Stimulated activated memory B cell treated with anti-CD40 and anti-IgM and Interleukin-4, amounts not matched to agents 10 μg/mL and 1 μg/mL and 100 μg/mL, for 72 hours (primary cell): Measurements from ENCODE around the gene MTOR.
"Not testable (repeated sequence)": the region's sequence is repeated elsewhere in the genome, so short reads cannot be mapped to it uniquely, and the experiment has no call there.

Experiments
- ATAC-seq: fragments of 150-1000 bp; cut with Tn5 transposase; 2 replicates; pipeline ENCODE4 v1.10.0; 2021
- H3K27ac Mint-ChIP-seq: one replicate; pipeline ENCODE4 v1.8.0; 2022; ENCODE audit warnings: mild to moderate bottlenecking, mixed read lengths
- H3K27me3 Mint-ChIP-seq: one replicate; pipeline ENCODE4 v1.8.0; 2022; ENCODE audit warnings: mixed read lengths
- H3K36me3 Mint-ChIP-seq: one replicate; pipeline ENCODE4 v1.8.0; 2022; ENCODE audit warnings: mixed read lengths
- H3K4me1 Mint-ChIP-seq: one replicate; pipeline ENCODE4 v1.8.0; 2022; ENCODE audit warnings: mixed read lengths
- H3K4me3 Mint-ChIP-seq: one replicate; pipeline ENCODE4 v1.8.0; 2022; ENCODE audit warnings: mild to moderate bottlenecking, moderate library complexity, mixed read lengths
- H3K9me3 Mint-ChIP-seq: one replicate; pipeline ENCODE4 v1.8.0; 2022; ENCODE audit warnings: mixed read lengths

The MTOR gene

GRCh38 chr1:11262171-11263049 is at the start of gene MTOR:
Gene MTOR, minus strand, starts transcription at chr1:11262551. Its CDS starts 3,142 bp downstream, at chr1:11259409.
- Mint-ChIP-seq H3K27ac (peak within 1 kb of the TSS; percentile 88), H3K27me3 (no peaks in the 10 kb centered on the region), H3K4me1 (peaks cover 15% of the 10 kb centered on the region), H3K36me3 (peaks cover 5% of the 10 kb centered on the region), H3K9me3 (no peaks in the 10 kb centered on the region), H3K4me3 (peak within 1 kb of the TSS; percentile 92)
- peak; percentile 100 for ATAC-seq

- H3K9me3 Mint-ChIP-seq, result no peaks in the 10 kb centered on the region
These were observed 47.0 kb upstream of the MTOR start for GRCh38 chr1:11309385-11309784.

DNA sequence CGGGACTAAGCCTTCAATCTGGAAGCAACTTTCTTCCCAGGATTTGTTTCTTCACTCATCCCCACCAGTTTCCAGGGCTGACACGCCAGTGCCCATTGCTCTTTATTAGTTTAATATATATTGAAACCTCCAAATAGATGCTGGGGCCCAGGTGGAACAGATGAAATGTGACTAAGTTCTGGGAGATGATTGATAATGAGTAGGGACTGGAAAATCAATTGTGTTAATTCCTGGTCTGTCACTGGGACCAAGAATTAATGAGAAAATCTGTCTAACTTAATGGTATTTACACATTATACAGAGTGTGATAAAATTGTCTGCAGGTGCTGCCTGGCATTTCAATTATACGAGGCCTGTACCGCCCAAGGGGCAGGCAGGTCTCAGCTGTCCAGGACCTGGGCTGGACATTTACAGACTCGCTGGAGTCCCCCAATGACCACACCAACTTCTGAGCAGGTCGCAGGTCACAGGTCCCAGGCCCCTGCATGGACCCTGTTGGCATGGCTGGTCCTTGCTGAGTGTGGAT is 46.4 kb upstream of the MTOR start:
- peak; percentile 27 for ATAC-seq
- Mint-ChIP-seq H3K27me3 (peaks cover 42% of the 10 kb centered on the region), H3K27ac (no peak overlapping the region), H3K4me3 (no peak overlapping the region), H3K9me3 (no peaks in the 10 kb centered on the region), H3K36me3 (no peaks in the 10 kb centered on the region), H3K4me1 (peaks cover 7% of the 10 kb centered on the region)

More at GRCh38 chr1:11309385-11309784, 47.0 kb upstream of the MTOR start:
- H3K36me3 Mint-ChIP-seq, result no peaks in the 10 kb centered on the region
- ATAC-seq, result no peak
- H3K27ac Mint-ChIP-seq, result no peak overlapping the region
- H3K27me3 Mint-ChIP-seq, result peaks cover 42% of the 10 kb centered on the region
- peaks cover 7% of the 10 kb centered on the region for H3K4me1 Mint-ChIP-seq
- H3K4me3 Mint-ChIP-seq, result no peak overlapping the region

DNA sequence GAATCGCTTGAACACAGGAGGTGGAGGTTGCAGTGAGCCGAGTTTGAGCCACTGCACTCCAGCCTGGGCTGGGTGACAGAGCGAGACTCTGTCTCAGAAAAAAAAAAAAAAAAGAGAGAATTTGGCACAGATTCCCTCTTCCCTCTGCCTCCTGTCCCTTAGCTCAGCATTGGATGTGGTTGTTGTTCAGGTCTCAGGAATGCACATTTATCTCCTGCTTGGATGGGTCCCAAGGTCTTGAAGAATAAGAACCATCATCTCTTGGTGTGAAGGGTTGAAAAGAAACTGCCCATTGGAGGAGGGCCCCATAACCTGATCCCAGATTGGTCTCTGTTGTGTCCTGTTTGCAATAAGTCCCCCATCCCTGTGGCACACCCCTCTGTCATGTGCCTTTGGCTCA is 45.5 kb upstream of the MTOR start:
- no peak for ATAC-seq
- peaks cover 7% of the 10 kb centered on the region for H3K4me1 Mint-ChIP-seq
- H3K36me3 Mint-ChIP-seq, result no peaks in the 10 kb centered on the region
- peaks cover 33% of the 10 kb centered on the region for H3K27me3 Mint-ChIP-seq
- H3K9me3 Mint-ChIP-seq, result no peaks in the 10 kb centered on the region
- H3K27ac Mint-ChIP-seq, result no peak overlapping the region
- no peak overlapping the region for H3K4me3 Mint-ChIP-seq

GRCh38 chr1:11305516-11305915 is 43.2 kb upstream of the MTOR start:
- ATAC-seq, H3K4me3 Mint-ChIP-seq, H3K4me1 Mint-ChIP-seq, H3K27ac Mint-ChIP-seq, H3K9me3 Mint-ChIP-seq, H3K27me3 Mint-ChIP-seq, H3K36me3 Mint-ChIP-seq: not testable (repeated sequence)

GRCh38 chr1:11302366-11302765 is 40.0 kb upstream of the MTOR start:
- no peaks in the 10 kb centered on the region for H3K9me3 Mint-ChIP-seq
- no peaks in the 10 kb centered on the region for H3K4me1 Mint-ChIP-seq
- no peak overlapping the region for H3K4me3 Mint-ChIP-seq
- peaks cover 3% of the 10 kb centered on the region for H3K36me3 Mint-ChIP-seq
- no peaks in the 10 kb centered on the region for H3K27me3 Mint-ChIP-seq
- ATAC-seq, result no peak
- H3K27ac Mint-ChIP-seq, result no peak overlapping the region

- Mint-ChIP-seq H3K4me1 (no peaks in the 10 kb centered on the region), H3K36me3 (peaks cover 10% of the 10 kb centered on the region), H3K27ac (no peak overlapping the region), H3K4me3 (no peak overlapping the region), H3K27me3 (no peaks in the 10 kb centered on the region), H3K9me3 (no peaks in the 10 kb centered on the region)
- ATAC-seq, result no peak
These were observed 39.2 kb upstream of the MTOR start for GRCh38 chr1:11301601-11302000.

DNA sequence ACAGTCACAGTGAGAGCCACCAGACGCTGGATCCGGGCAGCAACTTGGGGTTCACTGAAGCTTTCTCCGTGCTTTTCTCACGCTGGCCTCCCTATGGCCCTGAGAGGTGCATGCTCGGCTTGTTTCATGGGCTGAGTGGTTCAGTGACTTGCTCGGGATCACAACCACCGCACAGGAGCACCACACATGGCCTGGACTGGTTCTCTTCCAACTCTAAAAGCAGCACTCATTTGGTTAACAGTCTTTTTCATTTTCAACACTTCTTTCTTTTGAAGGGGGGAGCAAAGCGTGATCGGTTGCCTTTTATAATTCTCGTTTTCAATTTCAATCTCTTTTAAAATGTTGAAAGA is 36.8 kb upstream of the MTOR start:
- Mint-ChIP-seq H3K9me3 (no peaks in the 10 kb centered on the region), H3K36me3 (peaks cover 20% of the 10 kb centered on the region), H3K4me3 (no peak overlapping the region), H3K4me1 (no peaks in the 10 kb centered on the region), H3K27ac (no peak overlapping the region), H3K27me3 (no peaks in the 10 kb centered on the region)
- ATAC-seq, result no peak

GRCh38 chr1:11298390-11299224 is 36.3 kb upstream of the MTOR start:
- Mint-ChIP-seq H3K27ac (no peak overlapping the region), H3K4me3 (no peak overlapping the region), H3K9me3 (no peaks in the 10 kb centered on the region), H3K4me1 (no peaks in the 10 kb centered on the region), H3K27me3 (no peaks in the 10 kb centered on the region), H3K36me3 (peaks cover 20% of the 10 kb centered on the region)
- no peak for ATAC-seq

GRCh38 chr1:11297774-11298173 is 35.4 kb upstream of the MTOR start:
- not testable (repeated sequence) for H3K27me3 Mint-ChIP-seq, ATAC-seq, H3K4me1 Mint-ChIP-seq, H3K9me3 Mint-ChIP-seq, H3K27ac Mint-ChIP-seq, H3K4me3 Mint-ChIP-seq
- peaks cover 29% of the 10 kb centered on the region for H3K36me3 Mint-ChIP-seq

- Mint-ChIP-seq H3K27ac (no peak overlapping the region), H3K27me3 (no peaks in the 10 kb centered on the region), H3K4me1 (no peaks in the 10 kb centered on the region), H3K4me3 (no peak overlapping the region), H3K36me3 (peaks cover 47% of the 10 kb centered on the region), H3K9me3 (no peaks in the 10 kb centered on the region)
- no peak for ATAC-seq
These were observed 33.6 kb upstream of the MTOR start for GRCh38 chr1:11295905-11296304.

DNA sequence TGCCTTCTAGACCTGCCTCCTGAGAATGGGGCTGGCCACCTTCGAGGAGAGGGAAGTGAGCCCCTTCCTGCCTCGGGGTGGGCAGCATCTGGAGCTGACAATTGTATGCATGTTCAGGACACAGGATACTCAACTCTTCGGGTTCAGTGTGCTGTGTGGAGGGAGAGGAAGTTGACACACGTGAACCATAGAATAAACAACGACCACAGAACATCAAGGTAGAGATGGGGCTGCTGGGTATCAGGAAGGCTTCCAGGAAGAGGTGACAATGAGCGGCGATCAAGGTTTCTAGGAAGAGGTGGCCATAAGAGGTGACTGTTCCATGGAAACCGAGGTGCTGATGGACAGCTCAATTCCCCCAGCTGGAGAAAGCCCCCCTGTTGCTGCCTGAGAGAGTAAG is 32.6 kb upstream of the MTOR start:
- H3K4me3 Mint-ChIP-seq, result no peak overlapping the region
- peak overlapping the region; percentile 19 for H3K27ac Mint-ChIP-seq
- no peak for ATAC-seq
- peaks cover 57% of the 10 kb centered on the region for H3K36me3 Mint-ChIP-seq
- peaks cover 6% of the 10 kb centered on the region for H3K4me1 Mint-ChIP-seq
- H3K9me3 Mint-ChIP-seq, result no peaks in the 10 kb centered on the region
- H3K27me3 Mint-ChIP-seq, result no peaks in the 10 kb centered on the region

DNA sequence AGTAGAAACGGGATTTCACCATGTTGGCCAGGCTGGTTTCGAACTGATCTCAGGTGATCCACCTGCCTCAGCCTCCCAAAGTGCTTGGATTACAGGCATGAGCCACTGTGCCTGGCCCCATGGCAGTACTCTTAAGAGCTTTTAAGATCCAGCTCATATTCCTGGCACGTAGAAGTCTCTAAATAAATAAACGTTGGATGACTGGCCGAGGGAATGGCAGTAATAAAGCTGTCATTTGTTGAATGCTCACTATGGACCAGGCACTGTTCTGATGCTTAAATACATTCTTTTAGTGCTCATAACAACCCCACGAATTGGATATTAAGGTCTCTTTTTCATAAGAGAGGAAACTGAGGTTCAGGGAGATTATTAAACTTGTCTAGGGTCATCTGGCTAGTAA is 31.5 kb upstream of the MTOR start:
- Mint-ChIP-seq H3K27ac (no peak overlapping the region), H3K36me3 (peaks cover 63% of the 10 kb centered on the region), H3K9me3 (no peaks in the 10 kb centered on the region), H3K4me1 (peaks cover 6% of the 10 kb centered on the region), H3K27me3 (no peaks in the 10 kb centered on the region), H3K4me3 (no peak overlapping the region)
- no peak for ATAC-seq

DNA sequence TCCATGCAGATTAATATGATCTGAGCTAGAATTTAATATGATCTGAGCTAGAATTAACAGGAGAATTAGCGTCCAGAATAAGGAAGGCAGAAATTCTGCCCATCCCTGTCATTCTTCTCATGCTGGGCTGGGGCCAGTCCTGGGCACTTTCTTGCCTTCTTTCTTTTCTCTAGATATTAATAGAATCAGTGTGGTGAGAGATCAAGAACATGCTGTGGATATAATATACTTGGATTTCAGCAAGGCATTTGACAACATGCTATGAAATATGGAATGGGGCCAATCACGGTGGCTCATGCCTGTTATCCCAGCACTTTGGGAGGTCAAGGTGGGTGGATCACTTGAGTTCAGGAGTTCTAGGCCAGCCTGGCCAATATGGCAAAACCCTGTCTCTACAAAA is 28.7 kb upstream of the MTOR start:
- ATAC-seq, result no peak
- Mint-ChIP-seq H3K4me3 (no peak overlapping the region), H3K9me3 (no peaks in the 10 kb centered on the region), H3K27ac (no peak overlapping the region), H3K27me3 (no peaks in the 10 kb centered on the region), H3K4me1 (peaks cover 7% of the 10 kb centered on the region), H3K36me3 (peaks cover 73% of the 10 kb centered on the region)

DNA sequence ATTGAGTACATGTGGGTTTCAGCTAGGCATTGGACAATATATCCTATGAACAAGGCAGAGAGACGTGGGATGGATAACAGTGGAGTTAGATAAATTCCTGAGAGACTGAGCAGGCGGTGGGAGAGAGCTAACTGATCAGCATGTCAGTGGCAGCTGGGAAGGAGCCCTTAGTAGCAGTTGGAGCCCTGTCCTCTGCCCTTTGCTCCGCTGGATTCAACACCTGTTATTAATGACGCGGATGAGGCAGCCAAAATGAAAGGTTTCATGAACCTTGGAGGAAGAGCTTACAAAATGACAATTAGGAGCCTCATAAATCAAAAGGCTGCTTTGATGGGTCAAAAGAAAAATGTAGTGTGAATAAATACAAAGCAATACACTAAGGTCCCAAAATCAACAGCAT is 26.7 kb upstream of the MTOR start:
- H3K27me3 Mint-ChIP-seq, result no peaks in the 10 kb centered on the region
- no peak overlapping the region for H3K27ac Mint-ChIP-seq
- peaks cover 23% of the 10 kb centered on the region for H3K4me1 Mint-ChIP-seq

More for the DNA sequence above, 26.7 kb upstream of the MTOR start:
- no peak for ATAC-seq
- Mint-ChIP-seq H3K4me3 (no peak overlapping the region), H3K36me3 (peaks cover 80% of the 10 kb centered on the region), H3K9me3 (no peaks in the 10 kb centered on the region)
